PC-9 (cell line): ENCODE data around the gene GAGE10.

ENCODE experiments used
- CTCF ChIP-seq: fragments of 200-600 bp; sonication (generic); conservative IDR thresholded peaks from 2 replicates; pipeline ENCODE4 v1.6.1; 2017; ENCODE audit warnings: mixed run types, antibody characterized with exemption, mild to moderate bottlenecking, moderate library complexity
- EZH2 ChIP-seq: fragments of 200-600 bp; sonication (generic); IDR thresholded peaks from 2 replicates; pipeline ENCODE4 v1.8.0; 2017; ENCODE audit warnings: antibody characterized with exemption, low read depth

GRCh38 chrX:49260221-49260985 lies 43.0 kb upstream of the GAGE10 start:
- TF ChIP-seq EZH2 (no peak), CTCF (no peak)
